Activated CD8-positive, alpha-beta T cell treated with anti-CD3 and anti-CD28 coated beads, Interleukin-2, amount 10 ng/mL, durations not matched to agents 7 days and 5 days (primary cell): ENCODE results near the gene HIVEP3. TPM values are rescaled to one million over a fixed set of nuclear protein-coding genes. Genes with fewer than 3 reads are reported as not detected.

Experiments used
- ATAC-seq: fragments of 150-1000 bp; cut with Tn5 transposase; one replicate; pipeline ENCODE4 v1.10.0; 2021; ENCODE audit warnings: moderate library complexity
- CTCF ChIA-PET: fragments of 350-600 bp; sonication (Branson Sonifier 250); formaldehyde crosslinking; loops from one replicate; lab custom pipeline; 2021; ENCODE audit warnings: antibody characterized with exemption; lab: Charles Lee
- POLR2A ChIA-PET: fragments of 350-600 bp; sonication (Branson Sonifier 250); formaldehyde crosslinking; loops from one replicate; lab custom pipeline; 2021; ENCODE audit warnings: antibody characterized with exemption; lab: Charles Lee
- DNase-seq: peaks from one replicate; pipeline ENCODE4 v3.0.0-alpha.2; 2020
- H3K27ac Mint-ChIP-seq: one replicate; pipeline ENCODE4 v1.8.0; 2021; ENCODE audit warnings: mild to moderate bottlenecking, mixed read lengths
- H3K27me3 Mint-ChIP-seq: one replicate; pipeline ENCODE4 v1.8.0; 2021; ENCODE audit warnings: low read depth, mixed read lengths
- H3K36me3 Mint-ChIP-seq: one replicate; pipeline ENCODE4 v1.8.0; 2021; ENCODE audit warnings: low read depth, mixed read lengths
- H3K4me1 Mint-ChIP-seq: one replicate; pipeline ENCODE4 v1.8.0; 2021; ENCODE audit warnings: low read depth, mixed read lengths
- H3K4me3 Mint-ChIP-seq: one replicate; pipeline ENCODE4 v1.8.0; 2021; ENCODE audit warnings: mild to moderate bottlenecking, mixed read lengths
- H3K9me3 Mint-ChIP-seq: one replicate; pipeline ENCODE4 v1.8.0; 2022; ENCODE audit warnings: mixed read lengths; ENCODE audit not compliant: insufficient read depth
- total RNA-seq, 2 experiments: library from RNA; stranded (reverse); gene quantifications; one replicate each; pipeline ENCODE4 v1.2.3, GENCODE V29; 2021

The HIVEP3 gene
- total RNA-seq, 2 experiments from 2014 or later = 10.8 to 11.8 TPM

GRCh38 chr1:41809692-41810091 lies 109.0 kb downstream of the HIVEP3 start:
- DNase-seq (no peak), ATAC-seq (no peak)
- Mint-ChIP-seq H3K36me3 (no peaks in the 10 kb centered on the region), H3K27ac (no peak overlapping the region), H3K4me1 (peaks cover 65% of the 10 kb centered on the region), H3K27me3 (no peaks in the 10 kb centered on the region), H3K9me3 (no peaks in the 10 kb centered on the region), H3K4me3 (no peak overlapping the region)
- POLR2A ChIA-PET = no interaction called here
- CTCF ChIA-PET = interaction anchor here (2.5 to 2.8 kb wide), 2 partner anchors 82 to 231 kb away, joined by 6 to 24 read pairs; no protein-coding TSS in a partner anchor

- H3K4me3 Mint-ChIP-seq = peak overlapping the region; percentile 60
- ChIA-PET POLR2A (interaction anchor here (2.3 kb wide), 1 partner anchor 15 kb away, joined by 6 read pairs; no protein-coding TSS in a partner anchor), CTCF (interaction anchor here (0.6 to 1.3 kb wide), 3 partner anchors 18 to 85 kb away, joined by 3 to 5 read pairs (median 3); no protein-coding TSS in a partner anchor)
- peak overlapping the region; percentile 89 for H3K27ac Mint-ChIP-seq
- peaks cover 81% of the 10 kb centered on the region for H3K4me1 Mint-ChIP-seq
- ATAC-seq = no peak
- no peaks in the 10 kb centered on the region for H3K27me3 Mint-ChIP-seq
- no peaks in the 10 kb centered on the region for H3K9me3 Mint-ChIP-seq
- H3K36me3 Mint-ChIP-seq = peaks cover 7% of the 10 kb centered on the region
- DNase-seq = no peak
Measured at GRCh38 chr1:41807390-41807789, 111.3 kb downstream of the HIVEP3 start.

DNA sequence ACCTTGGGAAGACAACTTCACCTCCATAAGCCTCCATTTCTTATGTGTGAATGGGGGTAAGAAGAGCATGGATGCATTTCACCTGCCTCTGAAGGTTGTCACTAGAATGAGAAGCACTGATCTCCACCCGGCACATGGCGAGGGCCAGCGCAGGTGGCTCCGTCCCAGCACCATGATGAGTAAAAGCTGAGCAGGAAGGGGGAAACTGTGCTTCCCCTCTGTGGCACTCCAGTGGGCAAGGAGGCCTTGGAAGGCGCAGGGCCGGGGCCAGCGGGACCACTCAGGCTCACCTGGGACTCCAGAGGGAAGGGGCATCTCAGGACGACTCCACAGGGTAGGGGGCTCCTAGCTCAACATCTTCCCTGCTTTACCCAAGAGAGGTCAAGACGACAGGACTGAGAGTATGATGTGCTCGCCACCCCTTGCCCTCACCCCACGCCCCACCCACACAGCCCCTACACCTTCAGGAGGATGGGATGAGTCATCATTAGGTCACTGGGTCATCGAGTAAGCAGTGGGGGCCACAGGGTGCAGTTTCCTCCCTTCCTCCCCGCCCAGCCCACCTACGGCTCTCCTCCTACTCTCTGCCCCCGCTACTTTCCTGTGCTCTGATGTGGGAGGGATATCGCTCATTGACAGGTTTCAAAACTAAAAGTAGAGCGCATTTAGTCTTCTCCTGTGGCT lies 112.1 kb downstream of the HIVEP3 start:
- Mint-ChIP-seq H3K9me3 (no peaks in the 10 kb centered on the region), H3K27me3 (no peaks in the 10 kb centered on the region), H3K36me3 (peaks cover 7% of the 10 kb centered on the region), H3K4me1 (peaks cover 83% of the 10 kb centered on the region), H3K4me3 (peak overlapping the region; percentile 60), H3K27ac (peak overlapping the region; percentile 89)
- ChIA-PET POLR2A (interaction anchor here (2.3 kb wide), 1 partner anchor 14 kb away, joined by 6 read pairs; no protein-coding TSS in a partner anchor), CTCF (interaction anchor here (1.0 to 4.3 kb wide), 5 partner anchors 11 to 68 kb away, joined by 3 to 12 read pairs (median 5); no protein-coding TSS in a partner anchor)
- DNase-seq (peak; percentile 77), ATAC-seq (peak; percentile 68)

DNA sequence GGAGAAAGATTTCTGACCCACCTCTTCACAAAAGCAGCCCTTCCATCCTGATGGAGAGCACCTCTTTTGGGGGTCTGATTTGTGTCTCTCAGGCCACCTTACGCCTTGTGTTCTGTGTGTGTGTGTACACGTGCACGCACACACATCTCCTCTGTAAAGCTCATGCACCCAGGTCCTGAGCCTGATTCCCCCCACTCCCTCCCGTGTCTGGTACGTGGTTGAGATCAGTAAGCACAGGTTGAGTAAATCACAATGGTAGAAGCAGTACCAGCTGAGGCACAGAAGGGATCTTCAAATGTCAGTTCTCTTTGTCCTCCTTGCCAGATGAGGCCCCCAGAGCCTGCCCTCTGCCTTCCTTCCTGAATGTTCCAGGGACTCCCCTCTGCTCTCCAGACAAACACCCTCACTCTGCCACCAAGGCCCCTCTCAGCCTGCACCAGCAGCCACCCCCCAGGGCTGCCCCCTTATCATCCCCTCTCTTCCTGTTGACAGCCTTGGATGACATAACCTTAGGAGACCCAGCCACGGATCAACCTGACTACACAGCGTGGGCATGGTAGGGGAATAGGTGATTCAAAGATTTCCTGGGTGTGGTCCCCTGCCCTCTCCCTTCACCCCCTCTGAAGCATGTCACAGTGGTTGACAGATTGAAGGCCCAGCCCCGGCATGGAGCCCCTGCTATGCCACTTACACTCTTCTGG lies 112.8 kb downstream of the HIVEP3 start:
- H3K27ac Mint-ChIP-seq = peak overlapping the region; percentile 89
- H3K27me3 Mint-ChIP-seq = no peaks in the 10 kb centered on the region
- peak; percentile 35 for ATAC-seq
- peaks cover 7% of the 10 kb centered on the region for H3K36me3 Mint-ChIP-seq
- H3K4me1 Mint-ChIP-seq = peaks cover 83% of the 10 kb centered on the region
- H3K9me3 Mint-ChIP-seq = no peaks in the 10 kb centered on the region
- peak overlapping the region; percentile 60 for H3K4me3 Mint-ChIP-seq
- ChIA-PET POLR2A (interaction anchor here (2.3 kb wide), 1 partner anchor 13 kb away, joined by 6 read pairs; no protein-coding TSS in a partner anchor), CTCF (interaction anchor here (1.1 to 4.3 kb wide), 6 partner anchors 10 to 77 kb away, joined by 4 to 19 read pairs (median 8); no protein-coding TSS in a partner anchor)
- DNase-seq = peak; percentile 54

DNA sequence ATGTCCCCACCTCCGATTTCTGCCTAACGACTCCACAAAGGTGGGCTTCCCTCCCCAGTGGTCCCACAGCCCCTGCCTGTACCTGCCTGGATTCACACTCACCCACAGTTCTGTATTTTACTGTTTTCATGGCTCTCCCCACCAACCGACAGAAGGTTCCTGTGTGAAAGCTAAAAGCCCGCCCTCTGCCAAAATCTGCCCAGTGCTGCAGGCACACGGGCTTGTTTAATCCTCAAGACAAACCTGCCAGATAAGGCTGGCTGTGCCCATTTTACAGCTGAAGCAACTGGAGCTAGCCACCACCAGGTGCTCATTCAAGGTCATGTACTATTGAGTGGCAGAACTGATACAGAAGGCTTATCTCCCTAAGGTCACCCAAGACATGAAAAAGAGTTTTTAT lies 114.5 kb downstream of the HIVEP3 start:
- H3K27me3 Mint-ChIP-seq = no peaks in the 10 kb centered on the region
- peaks cover 7% of the 10 kb centered on the region for H3K36me3 Mint-ChIP-seq
- ChIA-PET CTCF (interaction anchor here (0.9 to 4.3 kb wide), 13 partner anchors 12 to 288 kb away, joined by 3 to 19 read pairs (median 5); partner anchors contain the start of gene HIVEP3), POLR2A (interaction anchor here (1.3 to 2.5 kb wide), 2 partner anchors 12 to 131 kb away, joined by 5 to 10 read pairs; no protein-coding TSS in a partner anchor)
- H3K9me3 Mint-ChIP-seq = no peaks in the 10 kb centered on the region
- peaks cover 92% of the 10 kb centered on the region for H3K4me1 Mint-ChIP-seq
- ATAC-seq (peak; percentile 13), DNase-seq (peak; percentile 66)
- peak overlapping the region; percentile 90 for H3K27ac Mint-ChIP-seq
- H3K4me3 Mint-ChIP-seq = peak overlapping the region; percentile 54

- H3K9me3 Mint-ChIP-seq = no peaks in the 10 kb centered on the region
- H3K27ac Mint-ChIP-seq = peak overlapping the region; percentile 86
Measured at GRCh38 chr1:41803656-41804055, 115.1 kb downstream of the HIVEP3 start.

GRCh38 chr1:41802532-41803501 lies 115.9 kb downstream of the HIVEP3 start:
- peak; percentile 58 for DNase-seq
- no peaks in the 10 kb centered on the region for H3K27me3 Mint-ChIP-seq
- CTCF ChIA-PET = interaction anchor here (0.7 to 4.3 kb wide), 9 partner anchors 9 to 287 kb away, joined by 3 to 19 read pairs (median 5); no protein-coding TSS in a partner anchor

More at GRCh38 chr1:41803656-41804055, 115.1 kb downstream of the HIVEP3 start:
- Mint-ChIP-seq H3K27me3 (no peaks in the 10 kb centered on the region), H3K4me1 (peaks cover 97% of the 10 kb centered on the region), H3K4me3 (peak overlapping the region; percentile 48), H3K36me3 (peaks cover 12% of the 10 kb centered on the region)
- DNase-seq (no peak), ATAC-seq (no peak)
- CTCF ChIA-PET = interaction anchor here (1.0 to 4.3 kb wide), 11 partner anchors 8 to 288 kb away, joined by 3 to 19 read pairs (median 5); no protein-coding TSS in a partner anchor
- POLR2A ChIA-PET = interaction anchor here (1.3 to 2.5 kb wide), 2 partner anchors 11 to 131 kb away, joined by 5 to 10 read pairs; no protein-coding TSS in a partner anchor

DNA sequence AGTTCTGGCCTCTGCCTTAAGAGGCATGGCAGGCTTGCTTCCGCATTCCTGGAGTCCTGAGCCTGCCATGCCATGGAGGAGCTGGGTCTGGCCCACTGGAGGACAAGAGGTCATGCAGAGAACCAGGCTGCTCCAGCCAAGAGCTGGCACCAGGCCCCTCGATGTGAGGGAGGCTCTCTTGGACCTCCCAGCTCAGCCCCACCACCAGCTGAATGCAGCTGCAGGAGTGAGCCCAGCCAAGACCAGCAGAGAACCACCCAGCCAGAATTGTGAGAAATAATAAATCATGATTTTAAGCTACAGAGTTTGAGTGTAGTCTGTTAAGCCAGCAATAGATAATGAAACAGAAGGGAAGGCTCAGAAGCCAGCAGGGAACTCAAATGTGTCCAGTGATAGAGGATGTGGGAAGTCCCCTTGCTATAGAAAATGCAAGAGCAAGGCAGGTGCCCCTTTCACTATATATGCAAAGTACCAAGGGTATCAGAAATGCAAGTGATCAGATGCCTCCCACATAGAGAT lies 118.4 kb downstream of the HIVEP3 start:
- ChIA-PET CTCF (interaction anchor here (1.0 to 2.8 kb wide), 2 partner anchors 8 to 127 kb away, joined by 4 to 12 read pairs; no protein-coding TSS in a partner anchor), POLR2A (interaction anchor here (0.9 to 1.2 kb wide), 2 partner anchors 8 to 59 kb away, joined by 3 to 6 read pairs; no protein-coding TSS in a partner anchor)
- no peak overlapping the region for H3K27ac Mint-ChIP-seq
- H3K9me3 Mint-ChIP-seq = no peaks in the 10 kb centered on the region
- H3K27me3 Mint-ChIP-seq = no peaks in the 10 kb centered on the region
- peaks cover 13% of the 10 kb centered on the region for H3K36me3 Mint-ChIP-seq
- ATAC-seq (no peak), DNase-seq (no peak)
- H3K4me1 Mint-ChIP-seq = peaks cover 70% of the 10 kb centered on the region
- H3K4me3 Mint-ChIP-seq = no peak overlapping the region

More at GRCh38 chr1:41802532-41803501, 115.9 kb downstream of the HIVEP3 start:
- H3K36me3 Mint-ChIP-seq = peaks cover 13% of the 10 kb centered on the region
- peak; percentile 50 for ATAC-seq
- H3K4me1 Mint-ChIP-seq = peaks cover 92% of the 10 kb centered on the region
- H3K4me3 Mint-ChIP-seq = peak overlapping the region; percentile 48
- H3K9me3 Mint-ChIP-seq = no peaks in the 10 kb centered on the region
- peak overlapping the region; percentile 86 for H3K27ac Mint-ChIP-seq
- POLR2A ChIA-PET = interaction anchor here (0.5 to 2.5 kb wide), 4 partner anchors 11 to 162 kb away, joined by 3 to 10 read pairs (median 3); no protein-coding TSS in a partner anchor

GRCh38 chr1:41799723-41800122 lies 119.0 kb downstream of the HIVEP3 start:
- Mint-ChIP-seq H3K4me3 (no peak overlapping the region), H3K4me1 (peaks cover 67% of the 10 kb centered on the region), H3K27me3 (no peaks in the 10 kb centered on the region), H3K9me3 (no peaks in the 10 kb centered on the region), H3K27ac (peak overlapping the region; percentile 48), H3K36me3 (peaks cover 13% of the 10 kb centered on the region)
- ATAC-seq = no peak
- CTCF ChIA-PET = interaction anchor here (2.8 kb wide), 1 partner anchor 7 kb away, joined by 12 read pairs; no protein-coding TSS in a partner anchor
- no peak for DNase-seq
- POLR2A ChIA-PET = interaction anchor here (0.9 to 1.2 kb wide), 2 partner anchors 8 to 58 kb away, joined by 3 to 6 read pairs; no protein-coding TSS in a partner anchor

DNA sequence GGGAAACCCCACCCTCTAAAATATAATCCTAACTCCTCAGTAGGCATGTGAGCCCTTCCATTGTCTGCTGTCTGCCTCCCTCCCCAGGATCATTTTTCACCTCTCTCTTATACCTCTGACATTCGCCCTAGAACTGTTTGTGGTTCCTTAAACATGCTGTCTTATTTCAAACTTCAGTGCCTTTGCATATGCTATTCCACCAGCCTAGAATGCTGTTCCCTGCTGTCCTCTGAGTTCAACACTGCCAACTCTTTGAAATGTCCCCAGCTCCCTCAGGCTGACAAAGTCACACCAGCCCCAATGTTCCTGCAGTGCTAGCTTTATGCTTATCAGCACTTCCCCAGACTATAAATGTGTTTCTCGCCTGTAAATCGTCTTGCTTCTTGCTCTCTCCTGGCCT lies 119.5 kb downstream of the HIVEP3 start:
- ChIA-PET POLR2A (interaction anchor here (0.6 kb wide), 1 partner anchor 149 kb away, joined by 3 read pairs; no protein-coding TSS in a partner anchor), CTCF (interaction anchor here (2.8 kb wide), 1 partner anchor 7 kb away, joined by 12 read pairs; no protein-coding TSS in a partner anchor)
- H3K27ac Mint-ChIP-seq = peak overlapping the region; percentile 48
- H3K36me3 Mint-ChIP-seq = peaks cover 11% of the 10 kb centered on the region
- ATAC-seq = no peak
- no peak overlapping the region for H3K4me3 Mint-ChIP-seq
- peaks cover 62% of the 10 kb centered on the region for H3K4me1 Mint-ChIP-seq
- no peaks in the 10 kb centered on the region for H3K9me3 Mint-ChIP-seq
- H3K27me3 Mint-ChIP-seq = no peaks in the 10 kb centered on the region
- DNase-seq = no peak
